ENCODE measurements around the gene BANP. TPM values are rescaled to one million over a fixed set of nuclear protein-coding genes. Genes with fewer than 3 reads are reported as not detected.
"Not testable (repeated sequence)": the region's sequence is repeated elsewhere in the genome, so short reads cannot be mapped to it uniquely, and the experiment has no call there.

Gene BANP
- total and polyA plus RNA-seq, 3 donors from 2014 or later, result 25.3 to 60.2 (median 55.9) TPM

DNA sequence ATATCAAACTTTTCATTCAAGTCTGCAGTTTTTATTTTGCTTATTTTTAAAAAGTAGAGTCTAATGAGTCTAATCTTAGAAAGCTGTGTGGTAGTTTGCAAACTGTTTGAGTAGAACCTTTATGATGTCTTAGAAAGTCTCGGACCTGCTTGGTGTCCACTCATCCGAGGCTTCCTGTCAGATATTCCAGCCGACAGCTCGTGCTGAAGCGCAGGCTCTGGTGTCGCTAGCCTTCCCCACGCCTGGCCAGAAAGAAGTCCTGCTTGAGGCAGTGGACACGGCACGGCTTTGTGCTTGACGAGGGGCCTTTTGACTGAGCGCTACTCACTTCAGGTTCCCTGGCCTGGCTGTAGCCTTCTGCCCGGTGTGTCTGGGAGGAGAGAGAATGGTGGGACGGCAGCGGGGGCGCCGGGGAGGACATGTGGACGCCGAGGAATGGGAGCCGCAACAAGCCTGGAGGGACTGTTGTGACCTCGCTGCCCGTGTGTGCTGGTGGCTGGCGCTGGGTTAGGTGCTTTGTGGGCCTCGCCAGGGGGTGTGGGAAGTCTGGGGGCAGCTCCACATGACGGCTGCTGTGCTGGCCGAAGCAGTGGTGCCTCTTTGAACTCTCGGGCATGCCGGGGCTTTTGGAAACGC lies 33.5 kb downstream of the BANP start:
- no peaks in the 10 kb centered on the region for H3K27me3 ChIP-seq
- H3K9me3 ChIP-seq, result no peaks in the 10 kb centered on the region
- no peak overlapping the region for H3K4me3 ChIP-seq
- H3K36me3 ChIP-seq (ENCODE audit: low read depth, missing control alignments), result no peaks in the 10 kb centered on the region
- H3K27ac ChIP-seq, result no peak overlapping the region
- TF ChIP-seq, protein P1, sequence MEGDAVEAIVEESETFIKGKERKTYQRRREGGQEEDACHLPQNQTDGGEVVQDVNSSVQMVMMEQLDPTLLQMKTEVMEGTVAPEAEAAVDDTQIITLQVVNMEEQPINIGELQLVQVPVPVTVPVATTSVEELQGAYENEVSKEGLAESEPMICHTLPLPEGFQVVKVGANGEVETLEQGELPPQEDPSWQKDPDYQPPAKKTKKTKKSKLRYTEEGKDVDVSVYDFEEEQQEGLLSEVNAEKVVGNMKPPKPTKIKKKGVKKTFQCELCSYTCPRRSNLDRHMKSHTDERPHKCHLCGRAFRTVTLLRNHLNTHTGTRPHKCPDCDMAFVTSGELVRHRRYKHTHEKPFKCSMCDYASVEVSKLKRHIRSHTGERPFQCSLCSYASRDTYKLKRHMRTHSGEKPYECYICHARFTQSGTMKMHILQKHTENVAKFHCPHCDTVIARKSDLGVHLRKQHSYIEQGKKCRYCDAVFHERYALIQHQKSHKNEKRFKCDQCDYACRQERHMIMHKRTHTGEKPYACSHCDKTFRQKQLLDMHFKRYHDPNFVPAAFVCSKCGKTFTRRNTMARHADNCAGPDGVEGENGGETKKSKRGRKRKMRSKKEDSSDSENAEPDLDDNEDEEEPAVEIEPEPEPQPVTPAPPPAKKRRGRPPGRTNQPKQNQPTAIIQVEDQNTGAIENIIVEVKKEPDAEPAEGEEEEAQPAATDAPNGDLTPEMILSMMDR (IDR thresholded peaks at IDR 0.05), result no peak
- no peak for TF ChIP-seq POLR2A (IDR thresholded peaks at IDR 0.05)
- no peaks in the 10 kb centered on the region for H3K4me1 ChIP-seq
- WGBS, 2 donors, result 89 to 96% methylated on average over 23 to 28 of the region's 28 CpGs
- DNase-seq, result no peak
- intact Hi-C loops (cut with DNase I; ENCODE audit: low total_unique reads), result no loop called here

DNA sequence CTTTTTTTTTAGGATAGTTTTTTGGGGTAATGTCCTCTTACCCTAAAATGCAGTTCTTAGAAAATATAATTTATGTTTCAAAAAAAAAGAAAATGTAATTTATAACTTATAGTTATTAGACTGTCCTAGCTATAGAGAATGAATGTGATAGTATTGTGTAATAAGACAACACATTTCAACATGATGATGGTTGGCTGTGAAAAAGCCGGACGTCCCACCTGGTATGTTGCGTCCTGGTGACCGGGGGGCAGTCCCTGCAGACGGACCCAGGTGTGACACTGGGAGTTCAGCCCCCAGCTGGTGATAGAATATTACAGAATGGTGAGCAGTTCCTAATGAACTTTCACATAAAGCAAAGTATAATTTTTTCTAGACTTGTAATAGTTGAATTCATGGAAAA lies 34.3 kb downstream of the BANP start:
- DNase-seq; H3K4me1 ChIP-seq; H3K36me3 ChIP-seq (ENCODE audit: low read depth, missing control alignments); H3K4me3 ChIP-seq; intact Hi-C loops (cut with DNase I; ENCODE audit: low total_unique reads); H3K27ac ChIP-seq; H3K9me3 ChIP-seq; H3K27me3 ChIP-seq: not testable (repeated sequence)
- 91 to 92% methylated on average over 5 of the region's 5 CpGs for WGBS, 2 donors

DNA sequence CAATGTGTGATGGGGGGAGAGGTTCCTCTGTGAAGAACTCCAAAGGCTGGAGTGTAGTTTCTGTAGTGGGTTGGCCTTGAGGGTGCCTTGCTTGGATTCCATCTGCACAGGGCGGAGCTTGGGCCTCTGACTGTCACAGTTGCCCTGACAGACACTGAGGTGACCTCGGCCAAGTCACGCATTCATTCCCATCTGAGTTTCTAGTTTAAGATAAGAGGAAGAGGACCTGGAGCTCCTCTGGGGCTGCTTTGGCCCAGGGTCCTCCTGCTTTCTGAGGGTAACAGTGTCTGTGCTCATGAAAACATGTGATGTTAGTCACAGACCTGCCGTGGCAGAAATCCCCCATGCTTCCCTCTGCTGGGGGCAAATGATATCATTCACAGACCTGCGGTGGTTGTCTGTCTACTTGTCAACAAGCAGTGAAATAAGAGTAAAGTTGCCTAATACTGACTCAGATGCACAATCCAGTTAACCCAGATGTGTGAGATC lies 35.2 kb downstream of the BANP start:
- H3K4me3 ChIP-seq; H3K27ac ChIP-seq; H3K36me3 ChIP-seq (ENCODE audit: low read depth, missing control alignments); H3K4me1 ChIP-seq; H3K27me3 ChIP-seq; DNase-seq; H3K9me3 ChIP-seq; intact Hi-C loops (cut with DNase I; ENCODE audit: low total_unique reads): not testable (repeated sequence)
- 60 to 88% methylated on average over 5 of the region's 5 CpGs for WGBS, 2 donors

DNA sequence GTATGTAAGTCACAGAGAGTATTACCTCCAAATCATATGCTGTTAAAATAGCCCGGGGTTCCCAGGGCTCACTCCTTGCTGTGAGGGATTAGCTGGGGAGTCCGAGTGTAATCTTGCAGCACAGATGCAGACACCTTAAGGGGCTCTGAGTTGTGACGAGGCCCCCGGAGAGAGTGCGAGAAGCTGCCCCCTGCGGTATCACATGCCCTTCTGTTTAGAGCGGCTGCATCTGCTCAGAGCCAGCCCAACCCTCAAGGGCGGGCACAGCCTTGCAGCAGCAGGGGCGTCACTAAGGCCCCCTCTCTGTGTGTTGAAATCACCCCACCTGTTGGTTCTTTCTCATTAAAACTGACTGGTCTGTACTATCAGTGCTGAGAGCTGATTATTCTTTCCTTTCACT lies 37.4 kb downstream of the BANP start:
- 86 to 90% methylated on average over 9 of the region's 9 CpGs for WGBS, 2 donors
- H3K27me3 ChIP-seq; H3K36me3 ChIP-seq (ENCODE audit: low read depth, missing control alignments); H3K4me1 ChIP-seq; H3K27ac ChIP-seq; H3K4me3 ChIP-seq; DNase-seq; intact Hi-C loops (cut with DNase I; ENCODE audit: low total_unique reads); H3K9me3 ChIP-seq: not testable (repeated sequence)

DNA sequence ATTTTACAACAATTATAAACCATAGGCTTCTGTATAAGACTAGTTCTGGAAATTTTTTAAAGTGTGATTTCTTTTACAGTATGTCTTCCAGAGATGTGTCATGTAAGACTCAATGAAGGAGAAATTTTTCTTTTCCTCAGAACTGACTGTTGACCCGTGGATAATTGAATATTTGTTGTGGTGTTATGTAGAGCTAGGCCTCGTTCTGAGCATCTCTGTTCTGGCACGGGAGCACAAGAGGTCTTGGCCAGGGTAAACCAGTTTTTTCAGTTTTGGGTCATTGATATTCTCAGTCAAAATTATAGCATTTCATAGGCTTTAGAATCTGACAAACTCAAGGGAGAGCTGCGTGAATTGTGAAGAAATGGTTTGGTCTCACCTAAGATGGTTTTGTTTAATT lies 39.0 kb downstream of the BANP start:
- WGBS, 2 donors, result 96 to 99% methylated on average over 4 of the region's 4 CpGs
- H3K36me3 ChIP-seq (ENCODE audit: low read depth, missing control alignments), result not testable (repeated sequence)

DNA sequence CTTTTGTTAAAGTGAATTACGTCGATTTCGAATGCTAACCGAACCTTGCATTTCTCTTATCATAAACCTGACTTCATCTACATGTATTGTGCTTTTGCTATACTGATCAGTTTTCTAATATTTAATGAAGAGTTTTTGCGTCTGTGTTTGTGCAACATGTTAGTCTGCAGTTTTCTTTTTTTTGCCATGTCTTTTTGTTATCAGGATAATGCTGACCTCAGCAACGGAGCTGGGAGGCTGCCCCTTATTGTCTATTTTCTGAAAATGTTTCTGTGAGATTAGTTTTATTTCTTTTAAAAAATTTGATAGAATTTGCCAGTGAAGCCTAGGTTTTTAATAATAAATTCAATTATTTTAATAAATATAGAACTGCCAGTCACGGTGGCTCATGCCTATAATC lies 40.9 kb downstream of the BANP start:
- H3K27ac ChIP-seq; H3K4me3 ChIP-seq; intact Hi-C loops (cut with DNase I; ENCODE audit: low total_unique reads); H3K9me3 ChIP-seq; H3K4me1 ChIP-seq; H3K27me3 ChIP-seq; DNase-seq; H3K36me3 ChIP-seq (ENCODE audit: low read depth, missing control alignments): not testable (repeated sequence)
- WGBS, 2 donors, result 96 to 97% methylated on average over 7 of the region's 7 CpGs

More for the DNA sequence above, 39.0 kb downstream of the BANP start:
- intact Hi-C loops (cut with DNase I; ENCODE audit: low total_unique reads); H3K4me1 ChIP-seq; H3K4me3 ChIP-seq; H3K27ac ChIP-seq; DNase-seq; H3K27me3 ChIP-seq; H3K9me3 ChIP-seq: not testable (repeated sequence)

DNA sequence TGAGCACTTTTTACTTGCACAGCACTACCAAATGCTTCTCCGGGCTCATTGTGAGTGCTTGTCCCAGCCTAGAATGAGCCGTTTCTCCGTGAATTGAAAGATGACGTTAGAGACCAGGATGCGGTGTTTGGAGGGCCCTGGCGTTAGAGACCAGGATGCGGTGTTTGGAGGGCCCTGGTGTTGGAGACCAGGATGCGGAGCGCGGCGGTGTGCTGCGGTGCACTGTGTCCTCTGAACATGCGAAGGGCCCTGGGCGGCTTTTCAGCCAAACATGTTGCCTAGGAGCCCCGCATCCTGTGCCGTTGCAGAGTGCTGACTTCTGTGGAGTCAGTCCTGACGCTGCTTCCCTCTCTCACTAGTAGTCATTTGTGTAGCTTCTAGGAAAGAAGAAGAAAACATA lies 42.7 kb downstream of the BANP start:
- Histone ChIP-seq H3K9me3 (no peaks in the 10 kb centered on the region), H3K27me3 (no peaks in the 10 kb centered on the region), H3K27ac (no peak overlapping the region), H3K4me1 (no peaks in the 10 kb centered on the region), H3K36me3 (ENCODE audit: low read depth, missing control alignments) (no peaks in the 10 kb centered on the region), H3K4me3 (no peak overlapping the region)
- TF ChIP-seq, protein P1 (IDR thresholded peaks at IDR 0.05), result no peak
- no peak for TF ChIP-seq POLR2A (IDR thresholded peaks at IDR 0.05)
- intact Hi-C loops (cut with DNase I; ENCODE audit: low total_unique reads), result no loop called here
- peak; percentile 10 for DNase-seq
- 94 to 95% methylated on average over 17 of the region's 17 CpGs for WGBS, 2 donors
